Naive B cell (primary cell): ENCODE measurements around the gene SEMA3C. TPM values are rescaled to one million over a fixed set of nuclear protein-coding genes. Genes with fewer than 3 reads are reported as not detected.

Experiments
- ATAC-seq, 2 donors: fragments of 150-1000 bp; cut with Tn5 transposase; 2 replicates each; pipeline ENCODE4 v1.10.0; 2021; ENCODE audit warnings: low read depth in 2 of 2, mild to moderate bottlenecking in 2 of 2, moderate library complexity in 2 of 2
- DNase-seq: peaks from one replicate; pipeline ENCODE4 v3.0.0; 2022
- H3K27ac Mint-ChIP-seq, 6 donors: one replicate each; pipeline ENCODE4 v1.8.0; 2020 to 2022; ENCODE audit warnings: mild to moderate bottlenecking in 6 of 6, mixed read lengths in 6 of 6, moderate library complexity in 5 of 6, inconsistent platforms in 2 of 6
- H3K27me3 Mint-ChIP-seq, 3 donors: one replicate each; pipeline ENCODE4 v1.8.0; 2021 to 2022; ENCODE audit warnings: mixed read lengths in 3 of 3, mild to moderate bottlenecking in 1 of 3
- H3K36me3 Mint-ChIP-seq, 2 donors: one replicate each; pipeline ENCODE4 v1.8.0; 2020 to 2022; ENCODE audit warnings: mixed read lengths in 2 of 2, inconsistent platforms in 1 of 2, mild to moderate bottlenecking in 1 of 2
- H3K4me1 Mint-ChIP-seq, 3 donors: one replicate each; pipeline ENCODE4 v1.8.0; 2020 to 2022; ENCODE audit warnings: mixed read lengths in 3 of 3, inconsistent platforms in 1 of 3, mild to moderate bottlenecking in 1 of 3, moderate library complexity in 1 of 3
- H3K4me3 Mint-ChIP-seq, 8 donors: one replicate each; pipeline ENCODE4 v1.8.0; 2020 to 2022; ENCODE audit warnings: mild to moderate bottlenecking in 8 of 8, mixed read lengths in 8 of 8, moderate library complexity in 8 of 8, inconsistent platforms in 2 of 8
- H3K9me3 Mint-ChIP-seq, 7 donors: one replicate each; pipeline ENCODE4 v1.8.0; 2020 to 2022; ENCODE audit warnings: mixed read lengths in 7 of 7, mild to moderate bottlenecking in 5 of 7, inconsistent platforms in 2 of 7, moderate library complexity in 1 of 7
- polyA plus RNA-seq, 6 donors: library from polyadenylated mRNA; unstranded; fragments of 300-500 nt; fragmentation: Illumina TruSeq; gene quantifications; one replicate each; pipeline ENCODE4 v1.2.3, GENCODE V29; 2021; ENCODE audit warnings: low read depth in 6 of 6

SEMA3C gene
- polyA plus RNA-seq, 6 donors from 2014 or later = not detected

DNA sequence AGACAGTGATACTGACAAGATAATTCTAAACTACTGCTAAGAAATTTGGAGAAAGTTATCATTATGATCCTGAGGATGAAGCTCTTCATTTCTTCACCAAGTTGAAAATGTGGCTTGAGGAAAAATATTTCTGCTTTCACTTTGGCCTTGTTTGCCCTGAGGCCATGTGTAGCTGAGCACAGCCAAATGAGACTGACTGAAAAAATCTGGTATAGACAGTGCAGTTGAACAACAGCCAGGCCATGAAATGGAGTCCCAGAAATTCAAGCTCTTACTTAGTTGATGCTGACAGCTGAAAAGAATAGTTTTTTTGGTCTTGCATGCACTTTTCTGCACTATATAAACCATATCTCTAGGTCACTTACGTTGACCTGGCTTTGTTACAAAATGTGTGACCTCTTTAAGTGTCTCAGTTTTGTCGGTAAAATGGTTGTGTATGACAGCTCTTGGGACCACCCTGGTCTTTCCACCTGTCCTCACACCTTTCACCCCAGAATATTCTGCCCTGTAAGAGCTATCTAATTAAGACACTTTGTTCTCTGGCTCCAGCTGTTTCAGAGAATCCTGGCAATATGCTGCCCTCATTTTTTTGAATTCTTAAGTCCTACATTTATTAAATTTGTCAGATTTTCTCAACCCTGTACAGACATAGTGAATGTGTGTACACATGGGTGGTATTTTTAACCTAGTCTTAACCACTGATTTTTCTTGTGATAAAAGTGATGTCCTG lies 189.1 kb downstream of the SEMA3C start:
- H3K27me3 Mint-ChIP-seq = peaks cover 0 to 8% (median 0%) of the 10 kb centered on the region in 3 donors
- DNase-seq = no peak
- no peak for ATAC-seq
- peaks cover 0 to 5% (median 0%) of the 10 kb centered on the region in 7 donors for H3K9me3 Mint-ChIP-seq
- no peak overlapping the region for H3K4me3 Mint-ChIP-seq
- H3K36me3 Mint-ChIP-seq = no peaks in the 10 kb centered on the region
- H3K27ac Mint-ChIP-seq = no peak overlapping the region
- H3K4me1 Mint-ChIP-seq = no peaks in the 10 kb centered on the region

GRCh38 chr7:80726666-80727065 lies 192.2 kb downstream of the SEMA3C start:
- ATAC-seq (peak; percentile 86 to 89), DNase-seq (peak; percentile 28)
- Mint-ChIP-seq H3K9me3 (peaks cover 0 to 7% (median 0%) of the 10 kb centered on the region in 7 donors), H3K4me3 (no peak overlapping the region), H3K27me3 (no peaks in the 10 kb centered on the region), H3K27ac (peak overlapping the region in 1 of 6 donors; percentile 29), H3K4me1 (no peaks in the 10 kb centered on the region), H3K36me3 (no peaks in the 10 kb centered on the region)

DNA sequence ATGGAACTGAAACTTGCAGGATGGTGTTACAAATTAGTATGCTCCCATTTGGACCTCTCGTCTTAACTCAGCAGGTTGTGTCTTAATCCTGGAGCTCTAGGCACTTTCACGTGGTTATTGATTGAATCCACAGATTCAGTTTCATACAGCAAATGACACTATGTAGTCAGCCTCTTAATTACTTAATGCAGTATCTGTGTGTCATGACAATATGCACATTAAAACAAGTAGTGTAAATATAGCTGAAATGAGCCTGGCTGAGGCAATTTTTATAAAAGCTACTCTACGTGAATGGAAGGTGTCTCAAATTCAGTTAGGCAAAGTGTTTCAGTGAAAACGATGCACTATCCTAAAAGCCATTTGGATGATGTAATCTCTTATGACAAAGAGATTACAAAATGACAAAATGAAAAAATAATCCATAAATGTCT lies 193.7 kb downstream of the SEMA3C start:
- Mint-ChIP-seq H3K9me3 (peaks cover 0 to 2% (median 0%) of the 10 kb centered on the region in 7 donors), H3K4me3 (no peak overlapping the region), H3K27ac (no peak overlapping the region), H3K27me3 (no peaks in the 10 kb centered on the region), H3K36me3 (no peaks in the 10 kb centered on the region), H3K4me1 (no peaks in the 10 kb centered on the region)
- no peak for ATAC-seq
- DNase-seq = no peak

DNA sequence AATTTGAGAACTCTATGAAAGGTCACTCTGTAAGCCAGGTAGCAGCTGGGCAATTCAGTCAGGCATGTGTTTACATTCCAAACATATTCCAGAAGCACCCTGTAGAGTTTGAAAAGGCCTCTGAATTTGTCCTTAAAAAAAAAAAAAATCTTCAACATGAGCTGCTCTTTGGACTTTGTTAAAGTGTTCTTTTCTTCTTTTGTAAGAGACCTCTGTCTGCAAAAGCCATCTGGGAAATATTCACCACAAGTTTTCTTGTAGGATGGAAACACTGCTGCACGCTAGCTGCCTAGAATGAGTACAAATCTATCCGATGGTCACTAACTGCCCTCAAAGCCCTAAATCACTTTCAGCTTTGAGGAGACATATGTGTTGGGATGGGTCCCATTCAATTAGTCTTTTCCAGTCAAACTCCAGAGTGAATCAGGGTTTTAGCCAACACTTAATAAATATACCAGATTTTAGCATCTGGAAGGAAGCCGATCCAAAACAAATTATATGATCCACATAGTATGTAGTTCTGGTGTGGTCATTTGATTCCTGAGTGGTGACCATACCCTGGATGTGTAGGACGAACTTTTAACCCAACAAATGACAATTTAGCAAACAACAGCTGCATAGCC lies 194.5 kb downstream of the SEMA3C start:
- Mint-ChIP-seq H3K27ac (no peak overlapping the region), H3K4me1 (no peaks in the 10 kb centered on the region), H3K4me3 (no peak overlapping the region), H3K9me3 (peaks cover 0 to 2% (median 0%) of the 10 kb centered on the region in 7 donors), H3K36me3 (no peaks in the 10 kb centered on the region), H3K27me3 (no peaks in the 10 kb centered on the region)
- no peak for ATAC-seq
- no peak for DNase-seq

- Mint-ChIP-seq H3K4me3 (no peak overlapping the region), H3K9me3 (peaks cover 0 to 2% (median 0%) of the 10 kb centered on the region in 7 donors), H3K27ac (no peak overlapping the region), H3K4me1 (no peaks in the 10 kb centered on the region), H3K27me3 (no peaks in the 10 kb centered on the region), H3K36me3 (no peaks in the 10 kb centered on the region)
- ATAC-seq = no peak
- no peak for DNase-seq
Observed at GRCh38 chr7:80722616-80723195, 196.1 kb downstream of the SEMA3C start.

GRCh38 chr7:80721883-80722615 lies 196.8 kb downstream of the SEMA3C start:
- DNase-seq (no peak), ATAC-seq (no peak)
- Mint-ChIP-seq H3K9me3 (peaks cover 0 to 2% (median 0%) of the 10 kb centered on the region in 7 donors), H3K27me3 (no peaks in the 10 kb centered on the region), H3K4me1 (no peaks in the 10 kb centered on the region), H3K27ac (no peak overlapping the region), H3K4me3 (no peak overlapping the region), H3K36me3 (no peaks in the 10 kb centered on the region)

GRCh38 chr7:80720146-80720545 lies 198.7 kb downstream of the SEMA3C start:
- Mint-ChIP-seq H3K4me1 (no peaks in the 10 kb centered on the region), H3K9me3 (peaks cover 0 to 6% (median 0%) of the 10 kb centered on the region in 7 donors), H3K36me3 (no peaks in the 10 kb centered on the region), H3K27ac (no peak overlapping the region), H3K27me3 (no peaks in the 10 kb centered on the region), H3K4me3 (no peak overlapping the region)
- DNase-seq (no peak), ATAC-seq (no peak)

GRCh38 chr7:80719261-80719660 lies 199.6 kb downstream of the SEMA3C start:
- ATAC-seq = no peak
- peaks cover 0 to 6% (median 0%) of the 10 kb centered on the region in 7 donors for H3K9me3 Mint-ChIP-seq
- no peak for DNase-seq
- H3K36me3 Mint-ChIP-seq = no peaks in the 10 kb centered on the region
- H3K27me3 Mint-ChIP-seq = no peaks in the 10 kb centered on the region
- no peak overlapping the region for H3K27ac Mint-ChIP-seq
- H3K4me1 Mint-ChIP-seq = no peaks in the 10 kb centered on the region
- peak overlapping the region in 1 of 8 donors; percentile 15 for H3K4me3 Mint-ChIP-seq

GRCh38 chr7:80711531-80711930 lies 207.3 kb downstream of the SEMA3C start:
- Mint-ChIP-seq H3K4me3 (no peak overlapping the region), H3K36me3 (no peaks in the 10 kb centered on the region), H3K27ac (no peak overlapping the region), H3K4me1 (no peaks in the 10 kb centered on the region), H3K27me3 (peaks cover 0 to 13% (median 8%) of the 10 kb centered on the region in 3 donors), H3K9me3 (peaks cover 0 to 5% (median 2%) of the 10 kb centered on the region in 7 donors)
- no peak for ATAC-seq
- no peak for DNase-seq

DNA sequence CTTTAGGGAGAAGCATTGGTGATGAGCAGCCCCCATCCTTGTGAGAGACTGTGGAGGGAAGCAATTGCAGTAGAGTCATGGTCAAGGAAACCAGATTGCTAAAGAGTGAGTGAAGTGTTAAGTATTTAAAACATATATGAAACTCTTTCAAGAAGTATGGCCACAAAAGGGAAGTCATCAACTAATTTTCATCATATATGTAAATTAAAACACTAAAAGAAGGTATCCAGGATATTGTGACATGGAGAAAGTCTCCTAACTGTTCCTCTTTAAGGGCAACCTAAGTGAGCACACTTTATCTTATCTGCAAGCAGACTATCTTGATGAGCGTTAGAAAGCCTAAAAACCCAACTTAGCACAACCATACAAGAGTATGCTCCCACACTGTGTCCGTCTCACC lies 210.7 kb downstream of the SEMA3C start:
- no peak overlapping the region for H3K27ac Mint-ChIP-seq
- DNase-seq (no peak), ATAC-seq (no peak)
- H3K27me3 Mint-ChIP-seq = peaks cover 5 to 13% (median 11%) of the 10 kb centered on the region in 3 donors
- no peaks in the 10 kb centered on the region for H3K4me1 Mint-ChIP-seq
- H3K9me3 Mint-ChIP-seq = peaks cover 0 to 5% (median 2%) of the 10 kb centered on the region in 7 donors
- no peak overlapping the region for H3K4me3 Mint-ChIP-seq
- H3K36me3 Mint-ChIP-seq = no peaks in the 10 kb centered on the region

DNA sequence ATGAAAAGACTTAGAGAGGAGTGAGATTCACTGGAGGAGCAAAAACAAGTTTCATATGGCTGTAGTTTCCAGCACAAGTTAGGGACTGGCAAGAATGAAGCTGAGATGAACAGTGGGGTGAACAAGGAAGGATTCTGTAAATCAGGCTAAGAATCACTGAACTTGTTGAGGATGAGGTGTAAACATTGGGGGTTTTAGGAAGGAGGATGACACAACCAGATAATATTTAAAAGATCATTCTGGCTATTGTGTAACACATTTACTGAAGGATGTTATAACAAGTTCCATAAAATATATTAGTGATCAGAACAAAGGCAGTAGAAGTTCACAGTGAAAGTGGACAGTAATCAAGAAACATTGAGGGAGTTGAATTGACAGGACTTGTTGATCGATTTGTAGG lies 211.5 kb downstream of the SEMA3C start:
- ATAC-seq (no peak), DNase-seq (no peak)
- Mint-ChIP-seq H3K27ac (peak overlapping the region in 1 of 6 donors; percentile 34), H3K4me3 (no peak overlapping the region), H3K4me1 (no peaks in the 10 kb centered on the region), H3K9me3 (peaks cover 0 to 4% (median 0%) of the 10 kb centered on the region in 7 donors), H3K36me3 (no peaks in the 10 kb centered on the region), H3K27me3 (peaks cover 6 to 16% (median 8%) of the 10 kb centered on the region in 3 donors)

DNA sequence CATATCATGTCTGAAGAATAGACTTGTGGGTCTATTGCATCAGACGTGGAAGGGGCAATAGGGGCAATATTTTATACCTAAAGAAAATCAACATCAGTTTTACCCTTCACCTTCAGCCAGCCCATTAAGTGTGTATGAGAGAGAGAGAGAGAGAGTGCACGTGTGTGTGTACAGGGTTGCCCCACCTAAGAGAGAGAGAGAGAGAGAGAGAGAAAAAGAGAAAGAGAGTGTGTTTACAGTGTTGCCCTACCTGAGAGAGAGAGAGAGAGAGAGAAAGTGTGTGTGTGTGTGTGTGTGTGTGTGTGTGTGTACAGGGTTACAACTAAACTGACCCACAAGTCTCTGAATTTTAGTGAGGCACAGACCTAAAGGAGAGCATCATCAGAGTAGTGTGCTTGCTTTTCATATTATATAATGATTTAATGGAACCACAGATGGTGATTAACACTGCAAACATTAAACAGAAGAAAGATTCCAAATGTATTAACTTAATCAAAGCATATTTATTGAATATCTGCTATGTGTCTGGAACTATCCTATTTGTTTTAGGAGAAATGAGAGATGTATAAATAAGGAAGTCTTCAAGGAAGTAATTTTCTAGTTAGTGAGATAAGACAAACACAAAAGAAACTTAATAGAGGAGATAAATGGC lies 213.6 kb downstream of the SEMA3C start:
- ATAC-seq (no peak), DNase-seq (no peak)
- Mint-ChIP-seq H3K27me3 (peaks cover 6 to 16% (median 8%) of the 10 kb centered on the region in 3 donors), H3K4me1 (no peaks in the 10 kb centered on the region), H3K36me3 (no peaks in the 10 kb centered on the region), H3K4me3 (no peak overlapping the region), H3K27ac (peak overlapping the region in 1 of 6 donors; percentile 17), H3K9me3 (peaks cover 0 to 4% (median 0%) of the 10 kb centered on the region in 7 donors)

- Mint-ChIP-seq H3K27ac (no peak overlapping the region), H3K4me3 (no peak overlapping the region), H3K9me3 (peaks cover 0 to 4% (median 0%) of the 10 kb centered on the region in 7 donors), H3K36me3 (no peaks in the 10 kb centered on the region), H3K4me1 (no peaks in the 10 kb centered on the region), H3K27me3 (peaks cover 0 to 16% (median 8%) of the 10 kb centered on the region in 3 donors)
- no peak for ATAC-seq
- no peak for DNase-seq
Observed at GRCh38 chr7:80703272-80703671, 215.6 kb downstream of the SEMA3C start.
